ENCODE results near the gene OR10K1. TPM values are rescaled to one million over a fixed set of nuclear protein-coding genes. Genes with fewer than 3 reads are reported as not detected.

OR10K1 gene
- polyA plus RNA-seq, 1 experiment: not detected

DNA sequence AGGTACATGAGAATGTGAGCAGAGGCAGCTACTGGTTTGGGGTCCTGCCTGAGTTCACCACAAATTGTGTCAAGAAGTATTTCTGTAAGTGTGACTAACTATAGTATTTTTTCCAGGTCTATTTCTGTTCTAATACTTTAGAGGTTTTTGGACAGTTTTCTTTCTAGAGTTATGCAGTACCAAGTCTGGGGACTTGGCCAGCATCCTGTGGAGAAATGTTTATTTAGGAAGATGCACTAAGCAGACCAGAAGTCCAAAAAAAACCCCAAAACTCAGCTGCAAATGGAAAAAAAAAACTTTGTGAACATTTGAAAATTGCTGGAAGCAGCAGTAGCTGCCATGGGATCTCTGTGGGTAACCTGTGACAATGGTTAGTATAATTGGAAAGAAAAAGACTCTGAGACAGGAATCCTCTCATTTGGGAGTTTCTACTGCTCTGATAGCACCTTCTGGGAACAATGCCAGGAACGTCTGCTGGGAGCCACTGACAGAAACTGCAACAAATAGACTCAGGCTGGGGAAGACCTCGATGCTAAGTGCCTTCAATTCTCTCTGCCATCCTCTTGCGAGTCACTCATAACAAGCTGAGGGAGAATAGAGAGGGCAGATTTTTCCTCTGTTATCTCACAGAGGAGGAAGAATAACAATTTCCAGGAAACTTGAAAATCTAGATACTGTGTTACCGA lies 48.0 kb downstream of the OR10K1 start:
- DNase-seq (ENCODE audit: low read depth, low spot score): no peak
- Histone ChIP-seq H3K4me3 (ENCODE audit: low read depth, low read length) (no peak overlapping the region), H3K27me3 (ENCODE audit: control insufficient read depth, insufficient read depth, low read length) (no peaks in the 10 kb centered on the region), H3K9me3 (ENCODE audit: control insufficient read depth, insufficient read depth, low read length) (no peaks in the 10 kb centered on the region), H3K27ac (ENCODE audit: low read depth, low read length) (no peak overlapping the region)
- POLR2A ChIA-PET: no interaction called here
- no peak for TF ChIP-seq CTCF (IDR thresholded peaks at IDR 0.05; ENCODE audit: low read depth, low read length)
- CTCF ChIA-PET: interaction anchor here (0.7 kb wide), 1 partner anchor 594 kb away, joined by 3 read pairs; no protein-coding TSS in a partner anchor

DNA sequence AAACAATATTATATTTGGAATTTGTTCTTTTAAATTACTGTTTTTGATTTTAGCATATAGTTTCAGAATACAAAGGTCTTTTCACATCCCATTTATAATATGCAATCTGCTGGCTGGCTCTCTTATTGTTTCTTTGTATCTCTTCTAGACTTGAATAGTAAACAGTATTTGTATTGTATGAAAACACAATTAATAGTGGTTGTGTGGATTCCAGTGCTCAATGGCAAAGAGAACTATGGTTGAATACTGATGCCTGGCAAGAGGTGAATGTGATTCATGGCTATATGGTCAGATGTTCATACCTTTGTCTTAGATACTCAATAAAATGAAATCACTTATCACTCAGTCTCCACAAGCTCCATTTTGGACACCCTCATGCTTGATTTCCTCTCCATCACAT lies 55.3 kb downstream of the OR10K1 start:
- Histone ChIP-seq H3K27ac (ENCODE audit: low read depth, low read length) (no peak overlapping the region), H3K4me3 (ENCODE audit: low read depth, low read length) (no peak overlapping the region), H3K27me3 (ENCODE audit: control insufficient read depth, insufficient read depth, low read length) (no peaks in the 10 kb centered on the region), H3K9me3 (ENCODE audit: control insufficient read depth, insufficient read depth, low read length) (no peaks in the 10 kb centered on the region)
- CTCF ChIA-PET: no interaction called here
- TF ChIP-seq CTCF (IDR thresholded peaks at IDR 0.05; ENCODE audit: low read depth, low read length): no peak
- DNase-seq (ENCODE audit: low read depth, low spot score): no peak
- POLR2A ChIA-PET: no interaction called here

Other genes starting within 250 kb of the OR10K1 start
- not detected in 2 replicates for gene CD1A, start 207.4 kb upstream of the OR10K1 start, polyA plus RNA-seq (2011; rRNA removed)
- gene CD1C, start 171.9 kb upstream of the OR10K1 start, polyA plus RNA-seq (2011; rRNA removed): not detected in 2 replicates
- not detected in 2 replicates for gene CD1B, start 130.3 kb upstream of the OR10K1 start, polyA plus RNA-seq (2011; rRNA removed)
- not detected in 2 replicates for gene CD1E, start 107.9 kb upstream of the OR10K1 start, polyA plus RNA-seq (2011; rRNA removed)
- not detected in 2 replicates for gene OR10T2, start 62.4 kb upstream of the OR10K1 start, polyA plus RNA-seq (2011; rRNA removed)
- gene OR10K2, start 35.6 kb upstream of the OR10K1 start, polyA plus RNA-seq (2011; rRNA removed): not detected in 2 replicates
- not detected in 2 replicates for gene OR10R2, start 10.4 kb downstream of the OR10K1 start, polyA plus RNA-seq (2011; rRNA removed)
- not detected in 2 replicates for gene OR6Y1, start 92.6 kb downstream of the OR10K1 start, polyA plus RNA-seq (2011; rRNA removed)
- not detected in 2 replicates for gene OR6P1, start 108.7 kb downstream of the OR10K1 start, polyA plus RNA-seq (2011; rRNA removed)
- gene OR10X1, start 118.1 kb downstream of the OR10K1 start, polyA plus RNA-seq (2011; rRNA removed): not detected in 2 replicates
- not detected in 2 replicates for gene OR10Z1, start 143.4 kb downstream of the OR10K1 start, polyA plus RNA-seq (2011; rRNA removed)
- gene SPTA1, start 224.9 kb downstream of the OR10K1 start, polyA plus RNA-seq (2011; rRNA removed): 0.01 TPM in 1 of 2 replicates, not detected in the other
- not detected in 2 replicates for gene OR6K2, start 238.8 kb downstream of the OR10K1 start, polyA plus RNA-seq (2011; rRNA removed)

All from AG04450 (cell line).